ENCODE results near the gene DMD. TPM values are rescaled to one million over a fixed set of nuclear protein-coding genes. Genes with fewer than 3 reads are reported as not detected.
"Not testable (repeated sequence)": the region's sequence is repeated elsewhere in the genome, so short reads cannot be mapped to it uniquely, and the experiment has no call there.

The DMD gene
- total RNA-seq, 2 experiments from 2014 or later = 0.27 to 0.49 TPM

DNA sequence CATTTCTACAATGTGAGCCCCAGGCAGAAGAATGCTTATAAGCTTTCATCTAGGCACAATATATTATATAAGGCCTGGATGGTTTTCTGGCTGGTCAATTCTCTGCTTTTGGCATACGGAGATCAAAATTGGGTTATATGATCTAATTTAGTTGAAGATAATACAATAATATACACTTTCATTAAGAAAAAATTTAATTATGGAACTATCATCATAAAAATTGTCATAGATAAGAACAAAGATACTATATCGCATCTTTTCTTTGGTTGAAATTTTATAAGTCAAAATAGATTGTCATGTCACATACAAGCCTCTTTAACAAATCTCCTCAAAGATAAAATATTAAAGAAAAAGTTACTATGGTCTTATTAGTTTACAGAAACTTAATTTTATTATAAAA is 17.1 kb downstream of the DMD start:
- no peaks in the 10 kb centered on the region for H3K36me3 Mint-ChIP-seq (ENCODE audit: low read depth)
- TF ChIP-seq, protein P1, sequence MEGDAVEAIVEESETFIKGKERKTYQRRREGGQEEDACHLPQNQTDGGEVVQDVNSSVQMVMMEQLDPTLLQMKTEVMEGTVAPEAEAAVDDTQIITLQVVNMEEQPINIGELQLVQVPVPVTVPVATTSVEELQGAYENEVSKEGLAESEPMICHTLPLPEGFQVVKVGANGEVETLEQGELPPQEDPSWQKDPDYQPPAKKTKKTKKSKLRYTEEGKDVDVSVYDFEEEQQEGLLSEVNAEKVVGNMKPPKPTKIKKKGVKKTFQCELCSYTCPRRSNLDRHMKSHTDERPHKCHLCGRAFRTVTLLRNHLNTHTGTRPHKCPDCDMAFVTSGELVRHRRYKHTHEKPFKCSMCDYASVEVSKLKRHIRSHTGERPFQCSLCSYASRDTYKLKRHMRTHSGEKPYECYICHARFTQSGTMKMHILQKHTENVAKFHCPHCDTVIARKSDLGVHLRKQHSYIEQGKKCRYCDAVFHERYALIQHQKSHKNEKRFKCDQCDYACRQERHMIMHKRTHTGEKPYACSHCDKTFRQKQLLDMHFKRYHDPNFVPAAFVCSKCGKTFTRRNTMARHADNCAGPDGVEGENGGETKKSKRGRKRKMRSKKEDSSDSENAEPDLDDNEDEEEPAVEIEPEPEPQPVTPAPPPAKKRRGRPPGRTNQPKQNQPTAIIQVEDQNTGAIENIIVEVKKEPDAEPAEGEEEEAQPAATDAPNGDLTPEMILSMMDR (IDR thresholded peaks at IDR 0.05) = no peak
- no peak overlapping the region for H3K27ac Mint-ChIP-seq
- peaks cover 4% of the 10 kb centered on the region for H3K9me3 Mint-ChIP-seq
- POLR2A ChIA-PET = no interaction called here
- CTCF ChIA-PET = no interaction called here
- intact Hi-C loops (cut with micrococcal nuclease) = no loop called here
- no peaks in the 10 kb centered on the region for H3K4me1 Mint-ChIP-seq (ENCODE audit: low read depth)
- no peaks in the 10 kb centered on the region for H3K27me3 Mint-ChIP-seq
- ATAC-seq (no peak), DNase-seq (no peak)
- no peak overlapping the region for H3K4me3 Mint-ChIP-seq

DNA sequence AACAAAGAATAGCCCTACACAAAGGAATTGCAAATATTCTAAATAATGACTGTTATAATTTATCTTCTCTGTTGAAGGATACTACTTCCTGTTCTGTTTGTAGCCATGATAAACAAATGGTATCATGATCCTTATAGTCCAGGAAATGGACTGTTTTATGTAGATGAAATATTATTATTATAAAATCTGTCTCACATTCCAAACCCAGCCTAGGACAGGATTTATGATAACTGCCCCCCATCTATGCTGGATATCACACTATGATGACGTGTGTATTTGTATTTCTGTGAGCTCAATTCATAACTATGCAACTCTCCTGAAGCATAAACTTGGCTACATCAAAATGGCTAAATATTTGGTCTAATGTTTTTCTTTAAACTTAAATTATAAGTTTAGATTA is 21.3 kb downstream of the DMD start:
- POLR2A ChIA-PET = no interaction called here
- TF ChIP-seq, protein P1 (IDR thresholded peaks at IDR 0.05) = no peak
- no peak overlapping the region for H3K4me3 Mint-ChIP-seq
- CTCF ChIA-PET = no interaction called here
- intact Hi-C loops (cut with micrococcal nuclease) = no loop called here
- no peaks in the 10 kb centered on the region for H3K27me3 Mint-ChIP-seq
- ATAC-seq (no peak), DNase-seq (no peak)
- H3K27ac Mint-ChIP-seq = no peak overlapping the region
- H3K9me3 Mint-ChIP-seq = no peaks in the 10 kb centered on the region
- H3K36me3 Mint-ChIP-seq (ENCODE audit: low read depth) = no peaks in the 10 kb centered on the region
- H3K4me1 Mint-ChIP-seq (ENCODE audit: low read depth) = no peaks in the 10 kb centered on the region

DNA sequence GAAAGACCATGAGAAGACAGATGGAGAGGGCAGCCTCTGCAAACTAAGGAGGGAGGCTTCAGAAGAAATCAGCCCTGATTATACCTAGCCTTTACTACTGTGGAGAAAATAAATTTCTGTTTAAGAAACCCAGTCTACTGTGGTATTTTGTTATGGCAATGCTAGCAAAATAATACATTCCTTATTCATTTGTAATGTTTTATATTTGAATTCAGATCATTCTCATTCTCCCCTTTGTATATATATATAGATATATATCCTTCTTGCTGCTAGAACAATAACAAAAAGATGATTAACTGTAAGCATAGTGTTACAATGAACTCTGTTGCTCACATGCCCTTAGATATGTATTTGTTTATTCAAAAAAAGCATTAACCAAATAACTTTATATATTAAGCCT is 22.5 kb downstream of the DMD start:
- ATAC-seq (no peak), DNase-seq (no peak)
- H3K9me3 Mint-ChIP-seq = no peaks in the 10 kb centered on the region
- TF ChIP-seq, protein P1 (IDR thresholded peaks at IDR 0.05) = no peak
- H3K36me3 Mint-ChIP-seq (ENCODE audit: low read depth) = no peaks in the 10 kb centered on the region
- H3K4me1 Mint-ChIP-seq (ENCODE audit: low read depth) = no peaks in the 10 kb centered on the region
- H3K27me3 Mint-ChIP-seq = no peaks in the 10 kb centered on the region
- intact Hi-C loops (cut with micrococcal nuclease) = no loop called here
- H3K27ac Mint-ChIP-seq = no peak overlapping the region
- ChIA-PET POLR2A (no interaction called here), CTCF (no interaction called here)
- H3K4me3 Mint-ChIP-seq = no peak overlapping the region

DNA sequence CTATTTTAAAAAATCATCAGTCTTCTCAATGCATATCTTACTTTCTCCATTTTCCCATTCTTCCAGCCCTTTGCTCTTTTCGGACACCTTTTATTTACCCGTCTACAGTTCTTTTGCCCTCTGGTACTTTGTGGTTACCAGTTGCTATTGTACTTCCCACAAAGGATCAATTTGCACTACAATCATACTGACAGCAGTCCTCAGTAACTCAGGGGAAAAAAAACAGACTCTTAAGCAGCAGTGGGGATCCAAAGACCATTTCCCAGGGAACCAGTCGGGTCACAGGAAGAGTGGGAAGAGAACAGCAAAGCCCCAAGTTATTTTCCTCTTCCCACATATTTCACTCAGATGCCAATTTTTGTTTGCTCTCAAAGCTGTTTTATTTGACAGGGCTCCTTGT is 23.1 kb downstream of the DMD start:
- POLR2A ChIA-PET = no interaction called here
- intact Hi-C loops (cut with micrococcal nuclease) = no loop called here
- Mint-ChIP-seq H3K4me3 (no peak overlapping the region), H3K36me3 (ENCODE audit: low read depth) (no peaks in the 10 kb centered on the region), H3K27me3 (no peaks in the 10 kb centered on the region), H3K27ac (no peak overlapping the region), H3K9me3 (no peaks in the 10 kb centered on the region), H3K4me1 (ENCODE audit: low read depth) (no peaks in the 10 kb centered on the region)
- CTCF ChIA-PET = no interaction called here
- no peak for DNase-seq
- TF ChIP-seq, protein P1 (IDR thresholded peaks at IDR 0.05) = no peak
- no peak for ATAC-seq

DNA sequence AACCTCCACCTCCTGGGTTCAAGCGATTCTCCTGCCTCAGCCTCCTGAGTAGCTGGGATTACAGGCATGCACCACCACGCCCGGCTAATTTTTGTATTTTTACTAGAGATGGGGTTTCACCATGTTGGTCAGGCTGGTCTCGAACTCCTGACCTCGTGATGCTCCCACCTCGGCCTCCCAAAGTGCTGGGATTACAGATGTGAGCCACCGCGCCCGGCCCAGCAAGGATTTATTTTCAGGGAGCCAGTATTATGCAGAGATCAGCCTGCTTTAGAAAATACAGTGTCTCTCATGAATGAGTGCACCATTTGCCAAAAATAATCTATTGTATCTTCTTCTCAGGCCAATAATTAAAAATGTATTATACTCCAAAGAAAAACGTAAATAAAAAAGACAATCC is 26.5 kb downstream of the DMD start:
- H3K27ac Mint-ChIP-seq; H3K9me3 Mint-ChIP-seq; intact Hi-C loops (cut with micrococcal nuclease); CTCF ChIA-PET; H3K4me3 Mint-ChIP-seq; ATAC-seq; DNase-seq; H3K27me3 Mint-ChIP-seq; H3K4me1 Mint-ChIP-seq (ENCODE audit: low read depth); H3K36me3 Mint-ChIP-seq (ENCODE audit: low read depth); POLR2A ChIA-PET: not testable (repeated sequence)

DNA sequence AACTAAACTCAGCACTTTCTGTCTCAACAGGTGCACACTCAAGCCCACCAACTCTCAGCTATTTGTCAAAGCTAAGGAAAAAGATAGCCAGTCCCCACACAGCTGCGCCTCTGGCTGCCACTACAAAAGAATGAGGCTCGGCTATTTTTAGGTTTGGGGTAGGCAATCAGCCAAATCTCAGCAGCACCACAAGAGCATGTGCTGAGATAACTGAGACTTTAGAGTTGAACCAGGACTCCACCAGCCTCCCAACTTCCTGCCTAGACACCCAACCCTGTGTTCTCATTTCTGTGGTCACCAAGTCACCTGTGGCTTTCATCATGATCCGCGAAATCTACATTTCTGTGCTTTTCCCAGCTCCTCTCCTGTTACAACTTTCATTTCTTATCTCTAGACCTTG is 28.0 kb downstream of the DMD start:
- ChIA-PET CTCF (no interaction called here), POLR2A (no interaction called here)
- Mint-ChIP-seq H3K4me1 (ENCODE audit: low read depth) (no peaks in the 10 kb centered on the region), H3K9me3 (peaks cover 3% of the 10 kb centered on the region), H3K4me3 (no peak overlapping the region), H3K27ac (no peak overlapping the region), H3K36me3 (ENCODE audit: low read depth) (no peaks in the 10 kb centered on the region), H3K27me3 (no peaks in the 10 kb centered on the region)
- intact Hi-C loops (cut with micrococcal nuclease) = no loop called here
- TF ChIP-seq, protein P1 (IDR thresholded peaks at IDR 0.05) = no peak
- DNase-seq = no peak
- ATAC-seq = no peak
